ENCODE results near the gene SELL.

DNA sequence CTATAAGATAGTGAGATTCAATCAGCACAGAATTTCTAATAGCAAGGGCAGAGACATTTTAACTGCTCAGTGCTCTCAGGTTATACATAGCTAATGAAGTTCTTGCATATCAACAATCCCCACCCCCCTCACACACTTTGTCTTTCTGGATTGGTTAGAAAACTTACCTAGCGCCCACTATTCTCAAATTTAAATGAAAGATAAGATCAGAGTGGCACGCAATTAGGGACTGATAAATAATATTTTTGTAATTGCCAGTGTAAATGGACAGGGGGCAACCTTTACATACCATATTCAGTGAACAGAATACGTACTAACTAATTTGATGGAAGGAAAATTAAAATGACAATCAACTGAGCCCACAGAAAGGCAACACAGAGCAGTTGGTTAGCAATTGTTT is 11.7 kb downstream of the SELL start:
- TF ChIP-seq POLR2AphosphoS5 (IDR thresholded peaks at IDR 0.05; ENCODE audit: low read length) (no peak), MEF2A (IDR thresholded peaks at IDR 0.05; ENCODE audit: insufficient read depth, low read depth, low read length) (no peak), SRF (IDR thresholded peaks at IDR 0.05; ENCODE audit: low read depth in 2 of 2, low read length in 2 of 2) (no peak), STAT3 (IDR thresholded peaks at IDR 0.05; ENCODE audit: low read depth, low read length) (no peak), ESRRA (IDR thresholded peaks at IDR 0.05; ENCODE audit: low read length) (no peak)
- TF ChIP-seq, protein P1, sequence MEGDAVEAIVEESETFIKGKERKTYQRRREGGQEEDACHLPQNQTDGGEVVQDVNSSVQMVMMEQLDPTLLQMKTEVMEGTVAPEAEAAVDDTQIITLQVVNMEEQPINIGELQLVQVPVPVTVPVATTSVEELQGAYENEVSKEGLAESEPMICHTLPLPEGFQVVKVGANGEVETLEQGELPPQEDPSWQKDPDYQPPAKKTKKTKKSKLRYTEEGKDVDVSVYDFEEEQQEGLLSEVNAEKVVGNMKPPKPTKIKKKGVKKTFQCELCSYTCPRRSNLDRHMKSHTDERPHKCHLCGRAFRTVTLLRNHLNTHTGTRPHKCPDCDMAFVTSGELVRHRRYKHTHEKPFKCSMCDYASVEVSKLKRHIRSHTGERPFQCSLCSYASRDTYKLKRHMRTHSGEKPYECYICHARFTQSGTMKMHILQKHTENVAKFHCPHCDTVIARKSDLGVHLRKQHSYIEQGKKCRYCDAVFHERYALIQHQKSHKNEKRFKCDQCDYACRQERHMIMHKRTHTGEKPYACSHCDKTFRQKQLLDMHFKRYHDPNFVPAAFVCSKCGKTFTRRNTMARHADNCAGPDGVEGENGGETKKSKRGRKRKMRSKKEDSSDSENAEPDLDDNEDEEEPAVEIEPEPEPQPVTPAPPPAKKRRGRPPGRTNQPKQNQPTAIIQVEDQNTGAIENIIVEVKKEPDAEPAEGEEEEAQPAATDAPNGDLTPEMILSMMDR (IDR thresholded peaks at IDR 0.05 in 2 of 3, conservative IDR thresholded peaks at IDR 0.05 in 1 of 3; ENCODE audit: control insufficient read depth in 2 of 3, extremely low read depth in 1 of 3, insufficient read depth in 1 of 3, low read depth in 3 of 3, low read length in 3 of 3), result no peak
- TF ChIP-seq, protein P2, sequence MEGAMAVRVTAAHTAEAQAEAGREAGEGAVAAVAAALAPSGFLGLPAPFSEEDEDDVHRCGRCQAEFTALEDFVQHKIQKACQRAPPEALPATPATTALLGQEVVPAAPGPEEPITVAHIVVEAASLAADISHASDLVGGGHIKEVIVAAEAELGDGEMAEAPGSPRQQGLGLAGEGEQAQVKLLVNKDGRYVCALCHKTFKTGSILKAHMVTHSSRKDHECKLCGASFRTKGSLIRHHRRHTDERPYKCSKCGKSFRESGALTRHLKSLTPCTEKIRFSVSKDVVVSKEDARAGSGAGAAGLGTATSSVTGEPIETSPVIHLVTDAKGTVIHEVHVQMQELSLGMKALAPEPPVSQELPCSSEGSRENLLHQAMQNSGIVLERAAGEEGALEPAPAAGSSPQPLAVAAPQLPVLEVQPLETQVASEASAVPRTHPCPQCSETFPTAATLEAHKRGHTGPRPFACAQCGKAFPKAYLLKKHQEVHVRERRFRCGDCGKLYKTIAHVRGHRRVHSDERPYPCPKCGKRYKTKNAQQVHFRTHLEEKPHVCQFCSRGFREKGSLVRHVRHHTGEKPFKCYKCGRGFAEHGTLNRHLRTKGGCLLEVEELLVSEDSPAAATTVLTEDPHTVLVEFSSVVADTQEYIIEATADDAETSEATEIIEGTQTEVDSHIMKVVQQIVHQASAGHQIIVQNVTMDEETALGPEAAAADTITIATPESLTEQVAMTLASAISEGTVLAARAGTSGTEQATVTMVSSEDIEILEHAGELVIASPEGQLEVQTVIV (IDR thresholded peaks at IDR 0.05; ENCODE audit: borderline replicate concordance, partially characterized antibody), result no peak
- TF ChIP-seq, protein P3, sequence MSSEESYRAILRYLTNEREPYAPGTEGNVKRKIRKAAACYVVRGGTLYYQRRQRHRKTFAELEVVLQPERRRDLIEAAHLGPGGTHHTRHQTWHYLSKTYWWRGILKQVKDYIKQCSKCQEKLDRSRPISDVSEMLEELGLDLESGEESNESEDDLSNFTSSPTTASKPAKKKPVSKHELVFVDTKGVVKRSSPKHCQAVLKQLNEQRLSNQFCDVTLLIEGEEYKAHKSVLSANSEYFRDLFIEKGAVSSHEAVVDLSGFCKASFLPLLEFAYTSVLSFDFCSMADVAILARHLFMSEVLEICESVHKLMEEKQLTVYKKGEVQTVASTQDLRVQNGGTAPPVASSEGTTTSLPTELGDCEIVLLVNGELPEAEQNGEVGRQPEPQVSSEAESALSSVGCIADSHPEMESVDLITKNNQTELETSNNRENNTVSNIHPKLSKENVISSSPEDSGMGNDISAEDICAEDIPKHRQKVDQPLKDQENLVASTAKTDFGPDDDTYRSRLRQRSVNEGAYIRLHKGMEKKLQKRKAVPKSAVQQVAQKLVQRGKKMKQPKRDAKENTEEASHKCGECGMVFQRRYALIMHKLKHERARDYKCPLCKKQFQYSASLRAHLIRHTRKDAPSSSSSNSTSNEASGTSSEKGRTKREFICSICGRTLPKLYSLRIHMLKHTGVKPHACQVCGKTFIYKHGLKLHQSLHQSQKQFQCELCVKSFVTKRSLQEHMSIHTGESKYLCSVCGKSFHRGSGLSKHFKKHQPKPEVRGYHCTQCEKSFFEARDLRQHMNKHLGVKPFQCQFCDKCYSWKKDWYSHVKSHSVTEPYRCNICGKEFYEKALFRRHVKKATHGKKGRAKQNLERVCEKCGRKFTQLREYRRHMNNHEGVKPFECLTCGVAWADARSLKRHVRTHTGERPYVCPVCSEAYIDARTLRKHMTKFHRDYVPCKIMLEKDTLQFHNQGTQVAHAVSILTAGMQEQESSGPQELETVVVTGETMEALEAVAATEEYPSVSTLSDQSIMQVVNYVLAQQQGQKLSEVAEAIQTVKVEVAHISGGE (CRISPR knock-in tag; IDR thresholded peaks at IDR 0.05), result no peak

Measured in GM12878 (cell line).